IMR-90 (cell line): ENCODE data around the gene CYGB. TPM values are rescaled to one million over a fixed set of nuclear protein-coding genes. Genes with fewer than 3 reads are reported as not detected.

Experiments
- ATAC-seq: fragments of 200-7000 bp; cut with Tn5 transposase; 2 replicates; pipeline ENCODE4 v1.9.1; 2020; ENCODE audit warnings: low read depth, mild to moderate bottlenecking, moderate library complexity
- BruUV-seq: library from RNA; stranded (reverse); fragments of 400-500 nt; replicated peaks from 2 replicates; lab custom pipeline; 2021; lab: Mats Ljungman, UMichigan
- CTCF ChIA-PET: fragments of 300-600 bp; formaldehyde crosslinking; extraction: SDS; loops from one replicate; lab custom pipeline; 2021; ENCODE audit warnings: antibody characterized with exemption; lab: Yijun Ruan, JAX
- POLR2A ChIA-PET: fragments of 300-600 bp; sonication (Branson Sonifier 250); formaldehyde crosslinking; loops from one replicate; lab custom pipeline; 2022; ENCODE audit warnings: antibody characterized with exemption; ENCODE audit not compliant: unreplicated experiment; lab: Charles Lee
- DNase-seq: peaks from one replicate; pipeline ENCODE4 v3.0.0; 2013
- H2AFZ ChIP-seq: replicated peaks from 2 replicates; pipeline ENCODE3; 2013; ENCODE audit warnings: low read length, mild to moderate bottlenecking; ENCODE audit not compliant: poor library complexity
- H2AK5ac ChIP-seq: 2 replicates; pipeline ENCODE4 v1.6.1; 2013; ENCODE audit warnings: low read depth, low read length, inconsistent platforms
- H2AK9ac ChIP-seq: replicated peaks from 2 replicates; pipeline ENCODE3; 2013; ENCODE audit warnings: mild to moderate bottlenecking, low read depth, low read length, moderate library complexity; ENCODE audit not compliant: poor library complexity
- H2BK120ac ChIP-seq: 2 replicates; pipeline ENCODE4 v1.6.1; 2013; ENCODE audit warnings: low read depth, low read length, inconsistent platforms
- H2BK15ac ChIP-seq: 3 replicates; pipeline ENCODE4 v1.6.1; 2013; ENCODE audit warnings: low read depth, low read length, inconsistent platforms
- H2BK20ac ChIP-seq: 2 replicates; pipeline ENCODE4 v1.6.1; 2013; ENCODE audit warnings: low read depth, mild to moderate bottlenecking, inconsistent platforms, low read length, moderate library complexity
- H2BK5ac ChIP-seq: 2 replicates; pipeline ENCODE4 v1.6.1; 2013; ENCODE audit warnings: mild to moderate bottlenecking, low read depth, low read length, inconsistent platforms; ENCODE audit not compliant: poor library complexity, severe bottlenecking
- H3K14ac ChIP-seq: replicated peaks from 2 replicates; pipeline ENCODE4 v1.6.1; 2013; ENCODE audit warnings: low read depth, low read length, inconsistent platforms
- H3K18ac ChIP-seq: 2 replicates; pipeline ENCODE4 v1.6.1; 2013; ENCODE audit warnings: low read depth, low read length, control low read depth
- H3K23ac ChIP-seq: 2 replicates; pipeline ENCODE4 v1.6.1; 2013; ENCODE audit warnings: low read depth, low read length, inconsistent platforms
- H3K27ac ChIP-seq: 2 replicates; pipeline ENCODE4 v1.5.1; 2013; ENCODE audit warnings: mild to moderate bottlenecking, control low read depth, low read length; ENCODE audit not compliant: insufficient read depth
- H3K27me3 ChIP-seq: 2 replicates; pipeline ENCODE4 v1.6.1; 2013; ENCODE audit warnings: low read length; ENCODE audit not compliant: control insufficient read depth, insufficient read depth
- H3K36me3 ChIP-seq: 2 replicates; pipeline ENCODE4 v1.6.1; 2013; ENCODE audit warnings: low read length, mixed read lengths; ENCODE audit not compliant: control insufficient read depth, insufficient read depth
- H3K4ac ChIP-seq: 2 replicates; pipeline ENCODE4 v1.6.1; 2013; ENCODE audit warnings: low read depth, low read length, inconsistent platforms
- H3K4me1 ChIP-seq: 2 replicates; pipeline ENCODE4 v1.6.1; 2013; ENCODE audit warnings: low read length, mixed read lengths; ENCODE audit not compliant: control insufficient read depth, insufficient read depth
- H3K4me2 ChIP-seq: 2 replicates; pipeline ENCODE4 v1.6.1; 2013; ENCODE audit warnings: low read depth, mild to moderate bottlenecking, control low read depth, low read length, moderate library complexity
- H3K4me3 ChIP-seq: 2 replicates; pipeline ENCODE4 v1.5.1; 2013; ENCODE audit warnings: low read depth, mild to moderate bottlenecking, control low read depth, low read length, moderate library complexity; ENCODE audit not compliant: insufficient read depth
- H3K56ac ChIP-seq: 2 replicates; pipeline ENCODE4 v1.6.1; 2013; ENCODE audit warnings: low read length, inconsistent platforms; ENCODE audit not compliant: insufficient read depth; ENCODE audit errors: extremely low read depth
- H3K79me1 ChIP-seq, 2 experiments: 2 replicates each; pipeline ENCODE4 v1.6.1; 2013; ENCODE audit warnings: low read length in 2 of 2, inconsistent platforms in 1 of 2, low read depth in 1 of 2
- H3K9ac ChIP-seq: 2 replicates; pipeline ENCODE4 v1.6.1; 2013; ENCODE audit warnings: low read depth, low read length, control low read depth
- H3K9me1 ChIP-seq: 2 replicates; pipeline ENCODE4 v1.6.1; 2013; ENCODE audit warnings: low read length, inconsistent platforms; ENCODE audit not compliant: insufficient read depth
- H3K9me3 ChIP-seq: 2 replicates; pipeline ENCODE4 v1.6.1; 2013; ENCODE audit warnings: low read length; ENCODE audit not compliant: control insufficient read depth, insufficient read depth
- H4K20me1 ChIP-seq: 2 replicates; pipeline ENCODE4 v1.6.1; 2013; ENCODE audit warnings: low read length, inconsistent platforms; ENCODE audit not compliant: insufficient read depth
- H4K5ac ChIP-seq: 2 replicates; pipeline ENCODE4 v1.6.1; 2013; ENCODE audit warnings: mild to moderate bottlenecking, low read depth, low read length, control low read depth
- H4K8ac ChIP-seq, 2 experiments: 2 replicates each; pipeline ENCODE4 v1.6.1; 2013; ENCODE audit warnings: low read depth in 2 of 2, low read length in 2 of 2, control low read depth in 1 of 2, inconsistent platforms in 1 of 2
- H4K91ac ChIP-seq: 2 replicates; pipeline ENCODE4 v1.6.1; 2013; ENCODE audit warnings: low read depth, low read length, inconsistent platforms; ENCODE audit not compliant: insufficient read depth
- CHD1 ChIP-seq: IDR thresholded peaks from 2 replicates; pipeline ENCODE4 v1.6.1; 2012; ENCODE audit warnings: low read depth, low read length, improper control_type of control experiment
- CTCF ChIP-seq: conservative IDR thresholded peaks from 2 replicates; pipeline ENCODE4 v1.5.1; 2012; ENCODE audit warnings: mild to moderate bottlenecking, low read depth, low read length, improper control_type of control experiment
- FOS ChIP-seq: fragments of 150-350 bp; IDR thresholded peaks from 2 replicates; pipeline ENCODE4 v1.6.1; 2016; ENCODE audit warnings: low read depth, low read length
- MAZ ChIP-seq: IDR thresholded peaks from 2 replicates; pipeline ENCODE4 v1.6.1; 2012; ENCODE audit warnings: low read depth, mild to moderate bottlenecking, low read length, improper control_type of control experiment, moderate library complexity, borderline replicate concordance
- RFX5 ChIP-seq: IDR thresholded peaks from 2 replicates; pipeline ENCODE4 v1.8.0; 2012; ENCODE audit warnings: low read depth, mild to moderate bottlenecking, low read length, moderate library complexity
- WGBS, 2 experiments: methylation state at CpG; one replicate each; pipeline versions ENCODE4 v1.1.5 to v1.1.7; 2013; ENCODE audit warnings: missing lambda C conversion rate in 2 of 2; ENCODE audit not compliant: insufficient read length in 1 of 2; ENCODE audit errors: extremely low coverage in 2 of 2; 5-methylcytosine and 5-hydroxymethylcytosine counted together
- dilution Hi-C: fragments of 300-500 bp; cut with HindIII; formaldehyde crosslinking; loops from one replicate; pipeline ENCODE4 v1.14.3; 2018; ENCODE audit warnings: low sequenced_read_pairs; ENCODE audit not compliant: unreplicated experiment
- in situ Hi-C: fragments of 300-500 bp; cut with MboI; formaldehyde crosslinking; loops from 3 replicates; pipeline ENCODE4 v1.14.3; 2019; ENCODE audit warnings: low sequenced_read_pairs, inconsistent platforms, mixed read lengths
- intact Hi-C: fragments of 100-400 bp; cut with micrococcal nuclease; formaldehyde crosslinking; loops from 2 replicates; pipeline ENCODE4 v1.10.0; 2022
- polyA plus RNA-seq, 3 experiments: library from polyadenylated mRNA; depleted of rRNA; stranded (reverse); fragments of >200 nt; gene quantifications; 2 replicates each; pipeline ENCODE4 v1.2.3, GENCODE V29; 2012; ENCODE audit warnings: low replicate concordance in 1 of 3
- total RNA-seq: library from RNA; depleted of rRNA; stranded (reverse); fragments of >200 nt; gene quantifications from 2 replicates; pipeline ENCODE4 v1.2.3, GENCODE V29; 2012

Gene CYGB
- total and polyA plus RNA-seq, 2 of the 4 experiments (the other 2 are of a cell fraction) = 1.3 to 2.9 TPM

GRCh38 chr17:76478730-76479514 lies 58.6 kb downstream of the CYGB start:
- Histone ChIP-seq H4K20me1 (no peaks in the 10 kb centered on the region), H3K18ac (no peak overlapping the region), H3K27me3 (no peaks in the 10 kb centered on the region), H3K14ac (no peak overlapping the region), H2BK120ac (no peak overlapping the region), H2AFZ (no peak overlapping the region), H3K9ac (no peak overlapping the region), H3K79me1 (no peaks in the 10 kb centered on the region), H4K5ac (no peak overlapping the region), H2BK20ac (no peak overlapping the region), H3K9me3 (no peaks in the 10 kb centered on the region), H2BK5ac (no peak overlapping the region), H3K36me3 (no peaks in the 10 kb centered on the region), H2BK15ac (no peak overlapping the region), H3K4me3 (no peak overlapping the region), H4K8ac (no peak overlapping the region), H3K56ac (no peak overlapping the region), H3K4ac (no peak overlapping the region), H4K91ac (no peak overlapping the region), H3K4me1 (peaks cover 2% of the 10 kb centered on the region), H3K9me1 (peaks cover 2% of the 10 kb centered on the region; the same call in 1 of the 2 replicates), H3K23ac (no peak overlapping the region), H3K27ac (no peak overlapping the region), H2AK9ac (no peak overlapping the region), H3K4me2 (no peak overlapping the region), H2AK5ac (no peak overlapping the region)
- dilution Hi-C loops (no loop called here), in situ Hi-C loops (no loop called here), intact Hi-C loops (no loop called here)
- POLR2A ChIA-PET = no interaction called here
- CTCF ChIA-PET = no interaction called here
- 97% methylated on average over 16 of the region's 37 CpGs; no CpG with 5 or more reads in 1 of the 2 experiments for WGBS, 2 experiments
- TF ChIP-seq FOS (no peak), CHD1 (no peak), CTCF (no peak), RFX5 (no peak), MAZ (no peak)
- no TSS peak for BruUV-seq
- DNase-seq = no peak
- ATAC-seq = no peak
